Limb (tissue), 2 donors: ENCODE data around the gene PAQR9.
"Not testable (repeated sequence)": the region's sequence is repeated elsewhere in the genome, so short reads cannot be mapped to it uniquely, and the experiment has no call there.

ENCODE experiments used
- DNase-seq, 2 donors: peaks; one replicate each; pipeline ENCODE4 v3.0.0-alpha.2; 2016; ENCODE audit errors: extremely low spot score in 2 of 2

Gene PAQR9, protein sequence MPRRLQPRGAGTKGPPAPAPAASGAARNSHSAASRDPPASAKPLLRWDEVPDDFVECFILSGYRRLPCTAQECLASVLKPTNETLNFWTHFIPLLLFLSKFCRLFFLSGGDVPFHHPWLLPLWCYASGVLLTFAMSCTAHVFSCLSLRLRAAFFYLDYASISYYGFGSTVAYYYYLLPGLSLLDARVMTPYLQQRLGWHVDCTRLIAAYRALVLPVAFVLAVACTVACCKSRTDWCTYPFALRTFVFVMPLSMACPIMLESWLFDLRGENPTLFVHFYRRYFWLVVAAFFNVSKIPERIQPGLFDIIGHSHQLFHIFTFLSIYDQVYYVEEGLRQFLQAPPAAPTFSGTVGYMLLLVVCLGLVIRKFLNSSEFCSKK

GRCh38 chr3:142963516-142964448, at the start of gene PAQR9:
TSS of gene PAQR9 (minus strand) at chr3:142963674. CDS start at chr3:142963336, 338 bp downstream.
- DNase-seq: peak in 1 of 2 donors; percentile 76

DNA sequence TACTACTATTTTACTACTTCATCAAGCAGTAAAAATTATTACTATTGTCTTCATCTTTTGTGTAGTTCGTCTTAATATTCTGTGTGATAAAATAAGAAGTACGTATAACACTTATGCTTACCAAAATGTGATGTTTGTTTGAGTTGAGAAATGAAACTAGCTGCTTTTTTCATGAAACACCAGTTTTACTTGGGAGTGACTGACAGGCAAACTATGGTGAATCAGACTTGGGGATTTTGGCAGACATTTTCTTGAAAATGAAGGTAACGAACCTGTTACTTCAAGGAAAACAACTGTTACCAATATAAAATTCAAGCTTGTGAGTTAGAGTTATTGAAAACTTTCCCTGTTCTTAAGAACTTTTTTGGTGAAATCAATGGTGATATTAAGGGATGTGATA, 48.2 kb upstream of the PAQR9 start:
- no peak for DNase-seq

DNA sequence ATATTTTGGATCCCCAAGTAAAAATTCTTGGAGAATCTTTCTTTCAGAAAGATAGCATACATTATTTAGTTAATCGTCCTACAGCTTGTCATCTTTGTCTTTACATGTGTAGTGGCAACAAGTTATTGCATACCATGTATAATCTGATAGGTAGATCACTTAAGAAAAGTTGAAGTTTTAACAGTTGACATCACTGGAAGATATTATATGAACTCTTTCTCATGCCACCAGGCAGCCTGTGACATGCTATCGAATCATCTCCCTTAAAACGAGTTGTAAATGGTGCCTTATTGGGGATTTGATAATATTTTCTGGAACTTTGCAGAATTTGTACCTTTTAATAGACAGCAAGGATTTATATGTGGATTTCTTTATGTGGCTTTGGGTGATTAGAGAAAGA, 46.5 kb upstream of the PAQR9 start:
- no peak for DNase-seq

- DNase-seq: no peak
Observed at GRCh38 chr3:143004823-143005222, 41.3 kb upstream of the PAQR9 start.

DNA sequence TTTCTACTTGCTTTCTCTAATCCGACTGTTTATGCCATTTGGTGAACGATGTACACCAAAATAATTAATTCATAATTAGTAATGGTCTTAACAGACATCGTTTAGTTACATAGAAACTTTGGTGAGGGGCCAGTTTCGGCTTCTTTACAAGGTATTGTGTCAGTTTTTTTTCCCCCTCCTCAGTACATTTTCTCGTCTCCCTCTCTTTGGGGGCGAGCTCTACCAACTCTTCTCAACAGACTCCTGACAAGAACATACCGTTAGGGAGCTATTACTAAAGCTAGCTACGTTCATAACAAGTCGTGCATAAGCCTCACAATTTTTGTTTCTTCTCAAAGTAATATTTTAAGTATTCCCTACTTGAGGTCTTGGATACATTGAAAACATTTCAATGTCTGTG, 39.3 kb upstream of the PAQR9 start:
- no peak for DNase-seq

GRCh38 chr3:143002083-143002712, 38.7 kb upstream of the PAQR9 start:
- DNase-seq: no peak

DNA sequence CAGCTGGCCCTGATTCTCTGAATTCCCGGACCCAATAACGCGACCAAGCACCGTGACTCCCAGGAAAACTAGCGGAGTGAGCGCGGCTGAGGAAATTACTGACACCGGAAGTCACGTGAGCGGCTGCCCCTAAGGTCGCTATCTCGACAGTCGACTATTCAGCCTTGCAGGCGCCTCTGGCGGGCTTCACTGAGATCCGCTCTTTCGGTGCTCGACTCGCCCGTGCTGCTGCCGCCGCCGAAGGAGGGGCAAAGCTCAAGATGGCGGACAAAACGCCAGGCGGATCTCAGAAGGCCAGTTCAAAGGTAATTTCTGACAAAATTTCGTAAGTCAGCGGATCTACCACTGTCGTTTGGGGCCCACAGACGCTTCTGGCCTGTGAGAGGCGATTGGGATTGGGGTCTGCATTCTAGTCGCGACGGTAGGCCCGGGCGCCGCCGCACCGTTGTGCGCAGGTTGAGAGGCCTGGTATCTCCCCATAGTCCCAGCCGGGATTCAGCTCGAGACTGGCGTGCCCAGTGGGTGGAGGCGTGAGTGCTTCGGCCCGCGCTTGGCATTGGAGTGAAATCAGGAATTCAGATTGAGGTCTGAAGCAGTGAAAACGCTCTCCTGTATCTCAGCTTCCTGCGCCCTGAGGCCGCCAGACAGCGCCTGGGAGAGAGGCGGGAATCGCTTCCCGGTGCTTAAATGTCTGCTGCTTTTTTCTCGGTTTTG, 38.1 kb upstream of the PAQR9 start, which contains the start of gene U2SURP:
Gene U2SURP, plus strand, starts transcription at position 202 of the 714 bp plus-strand sequence. Its CDS starts 59 bp downstream, at position 261.
- DNase-seq: peak; percentile 94 to 98

DNA sequence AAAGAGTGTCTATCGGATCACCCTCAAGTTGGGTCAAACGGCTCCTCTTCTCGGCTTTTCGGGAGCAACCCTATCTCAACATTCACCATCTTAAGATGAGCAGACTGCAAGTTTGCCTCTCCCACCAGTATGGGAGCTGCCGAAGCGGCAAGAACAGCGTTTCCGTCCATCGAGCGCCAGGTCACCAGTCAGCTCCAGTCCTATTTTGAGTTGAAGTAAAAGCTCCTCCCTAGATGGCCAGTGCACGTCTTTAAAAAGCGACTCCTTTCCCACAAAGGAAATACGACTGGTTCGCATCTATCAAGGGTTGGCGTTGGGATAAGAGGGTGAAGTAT, 37.5 kb upstream of the PAQR9 start:
- no peak for DNase-seq

GRCh38 chr3:143000528-143000927, 37.1 kb upstream of the PAQR9 start:
- no peak for DNase-seq

- no peak for DNase-seq
Observed at GRCh38 chr3:142999881-143000280, 36.4 kb upstream of the PAQR9 start.

GRCh38 chr3:142998439-142998838, 35.0 kb upstream of the PAQR9 start:
- DNase-seq: no peak

GRCh38 chr3:142997330-142997729, 33.9 kb upstream of the PAQR9 start:
- no peak for DNase-seq

DNA sequence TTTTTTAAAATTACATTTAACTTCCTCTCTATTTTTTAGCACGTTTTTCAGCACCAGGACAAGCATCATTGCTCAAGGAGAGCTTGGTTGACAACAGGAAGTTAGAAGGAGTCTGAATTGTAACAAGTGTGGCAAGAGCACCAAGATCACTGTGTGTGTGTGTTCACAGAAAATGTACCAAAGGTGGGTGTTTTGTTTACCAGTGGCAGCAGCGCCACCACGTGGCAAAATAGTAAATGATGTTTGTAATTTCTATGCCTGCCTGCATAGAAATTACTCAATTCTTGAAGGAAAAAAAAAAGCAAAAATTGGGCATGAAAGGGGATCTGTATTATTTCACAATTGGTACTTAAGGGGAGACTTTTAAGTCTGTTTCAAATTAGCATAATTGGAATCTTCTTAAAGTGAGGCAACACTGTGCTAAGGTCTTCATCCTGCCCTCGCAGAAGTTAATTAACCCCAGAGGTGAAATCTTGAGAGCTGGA, 30.5 kb upstream of the PAQR9 start:
- peak; percentile 64 to 72 for DNase-seq

DNA sequence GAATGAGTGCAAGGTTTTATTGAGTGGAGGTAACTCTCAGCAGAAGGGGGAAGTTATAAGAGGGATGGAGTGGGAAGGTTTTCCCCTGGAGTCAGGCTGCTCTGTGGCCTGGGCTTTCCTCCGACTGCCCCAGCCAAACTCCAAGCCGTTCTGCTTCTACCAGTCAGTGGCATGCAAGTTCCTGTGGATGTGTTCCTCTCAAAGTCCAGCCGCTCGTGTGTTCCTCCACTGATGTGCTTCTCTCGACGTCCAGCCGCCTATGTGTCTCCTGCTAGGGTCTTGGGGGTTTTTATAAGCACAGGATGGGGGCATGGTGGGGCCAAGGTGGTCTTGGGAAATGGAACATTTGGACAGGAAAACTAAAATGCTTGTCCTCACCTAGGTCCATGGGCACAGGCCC, 28.8 kb upstream of the PAQR9 start:
- no peak for DNase-seq

DNA sequence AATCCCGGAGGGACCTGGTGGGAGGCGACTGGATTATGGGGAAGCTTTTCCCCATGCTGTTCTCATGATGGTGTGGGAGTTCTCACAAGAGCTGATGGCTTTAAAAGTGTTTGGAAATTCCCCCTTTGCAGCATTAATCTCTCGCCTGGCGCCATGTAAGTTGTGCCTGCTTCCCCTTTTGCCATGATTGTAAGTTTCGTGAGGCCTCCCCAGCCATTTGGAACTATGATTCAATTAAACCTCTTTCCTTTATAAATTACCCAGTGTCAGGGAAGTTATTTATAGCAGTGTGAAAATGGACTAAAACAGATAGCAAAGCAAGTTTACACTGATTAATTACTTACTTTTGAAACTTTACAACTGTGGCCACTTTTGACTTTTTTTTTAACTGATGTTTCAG, 27.2 kb upstream of the PAQR9 start:
- DNase-seq: no peak

DNA sequence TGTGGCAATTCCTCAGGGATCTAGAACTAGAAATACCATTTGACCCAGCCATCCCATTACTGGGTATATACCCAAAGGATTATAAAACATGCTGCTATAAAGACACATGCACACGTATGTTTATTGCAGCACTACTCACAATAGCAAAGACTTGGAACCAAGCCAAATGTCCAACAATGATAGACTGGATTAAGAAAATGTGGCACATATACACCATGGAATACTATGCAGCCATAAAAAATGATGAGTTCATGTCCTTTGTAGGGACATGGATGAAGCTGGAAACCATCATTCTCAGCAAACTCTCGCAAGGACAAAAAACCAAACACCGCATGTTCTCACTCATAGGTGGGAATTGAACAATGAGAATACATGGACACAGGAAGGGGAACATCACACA, 25.4 kb upstream of the PAQR9 start:
- not testable (repeated sequence) for DNase-seq

DNA sequence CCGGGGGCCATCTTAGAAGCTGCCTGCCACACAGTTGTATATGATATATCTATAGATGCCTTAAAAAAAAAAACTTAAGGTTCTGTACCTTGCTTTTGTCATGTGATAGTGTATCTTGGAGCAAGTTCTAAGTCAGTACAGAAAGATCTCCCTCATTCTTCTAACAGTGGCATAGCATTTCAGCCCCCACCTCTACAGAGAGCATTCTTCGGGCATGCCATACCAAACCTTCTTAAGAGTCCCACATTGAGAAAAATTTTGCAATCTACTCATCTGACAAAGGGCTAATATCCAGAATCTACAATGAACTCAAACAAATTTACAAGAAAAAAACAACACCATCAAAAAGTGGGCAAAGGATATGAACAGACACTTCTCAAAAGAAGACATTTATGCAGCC, 24.7 kb upstream of the PAQR9 start:
- DNase-seq: not testable (repeated sequence)

DNA sequence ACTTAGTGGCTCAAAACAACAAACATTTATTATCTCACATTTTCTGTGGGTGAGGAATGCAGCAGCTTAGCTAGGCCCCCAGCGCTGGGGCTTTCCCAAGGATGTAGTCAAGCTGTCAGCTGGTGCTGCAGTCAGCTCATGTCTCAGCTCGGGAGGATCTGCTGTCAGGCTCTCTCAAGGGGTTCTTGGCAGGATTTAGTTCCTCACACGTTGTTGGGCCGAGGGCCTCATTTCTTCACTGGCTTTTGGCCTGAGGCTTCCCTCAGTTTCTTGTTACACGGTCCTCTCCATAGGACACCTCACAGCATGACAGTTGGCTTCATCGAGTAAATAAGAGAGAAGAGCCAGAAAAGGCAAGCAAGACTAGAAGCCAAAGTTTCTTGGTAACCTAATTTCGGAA, 24.2 kb upstream of the PAQR9 start:
- peak in 1 of 2 donors; percentile 37 for DNase-seq

- peak in 1 of 2 donors; percentile 80 for DNase-seq
Observed at GRCh38 chr3:142987080-142987700, 23.7 kb upstream of the PAQR9 start.

- no peak for DNase-seq
Observed at GRCh38 chr3:142984255-142984654, 20.8 kb upstream of the PAQR9 start.

GRCh38 chr3:142983318-142983717, 19.8 kb upstream of the PAQR9 start:
- DNase-seq: no peak
